Progenitor cell of endocrine pancreas (in vitro differentiated cells): ENCODE data around the gene MAN2B2. TPM values are rescaled to one million over a fixed set of nuclear protein-coding genes. Genes with fewer than 3 reads are reported as not detected.

Experiments
- DNase-seq: peaks from one replicate; pipeline ENCODE4 v3.0.0; 2021; ENCODE audit warnings: low spot score; ENCODE audit not compliant: unreplicated experiment
- H3K27ac Mint-ChIP-seq: 2 replicates; pipeline ENCODE4 v1.8.0; 2021; ENCODE audit warnings: mild to moderate bottlenecking, moderate library complexity, mixed read lengths
- H3K27me3 Mint-ChIP-seq: 2 replicates; pipeline ENCODE4 v1.8.0; 2021; ENCODE audit warnings: mixed read lengths
- H3K36me3 Mint-ChIP-seq: 2 replicates; pipeline ENCODE4 v1.8.0; 2022; ENCODE audit warnings: mixed read lengths; ENCODE audit not compliant: insufficient read depth
- H3K4me1 Mint-ChIP-seq: 2 replicates; pipeline ENCODE4 v1.8.0; 2021; ENCODE audit warnings: low read depth, mixed read lengths
- H3K4me3 Mint-ChIP-seq: 2 replicates; pipeline ENCODE4 v1.8.0; 2021; ENCODE audit warnings: low read depth, mild to moderate bottlenecking, moderate library complexity, mixed read lengths
- H3K9me3 Mint-ChIP-seq: 2 replicates; pipeline ENCODE4 v1.8.0; 2021; ENCODE audit warnings: low read depth, mixed read lengths
- CTCF ChIP-seq: fragments of 200-600 bp; sonication (generic); IDR thresholded peaks from one replicate; pipeline ENCODE4 v1.5.0; 2021; ENCODE audit warnings: antibody characterized with exemption, mild to moderate bottlenecking; ENCODE audit not compliant: unreplicated experiment
- total RNA-seq: library from RNA; stranded (reverse); gene quantifications from 2 replicates; pipeline ENCODE4 v1.2.1, GENCODE V29; 2021

MAN2B2 gene
- total RNA-seq, 1 donor from 2014 or later = 25.4 TPM

GRCh38 chr4:6592804-6593563 lies 18.0 kb downstream of the MAN2B2 start:
- H3K4me3 Mint-ChIP-seq = no peak overlapping the region
- no peaks in the 10 kb centered on the region for H3K9me3 Mint-ChIP-seq
- no peak for TF ChIP-seq CTCF
- H3K27ac Mint-ChIP-seq = no peak overlapping the region
- H3K36me3 Mint-ChIP-seq = peaks cover 3% of the 10 kb centered on the region
- no peaks in the 10 kb centered on the region for H3K4me1 Mint-ChIP-seq
- H3K27me3 Mint-ChIP-seq = no peaks in the 10 kb centered on the region
- no peak for DNase-seq

- Mint-ChIP-seq H3K4me1 (no peaks in the 10 kb centered on the region), H3K27ac (no peak overlapping the region), H3K36me3 (peaks cover 3% of the 10 kb centered on the region), H3K9me3 (no peaks in the 10 kb centered on the region), H3K4me3 (no peak overlapping the region), H3K27me3 (no peaks in the 10 kb centered on the region)
- no peak for TF ChIP-seq CTCF
- no peak for DNase-seq
Measured at GRCh38 chr4:6594341-6594740, 19.4 kb downstream of the MAN2B2 start.

- H3K4me3 Mint-ChIP-seq = no peak overlapping the region
- no peaks in the 10 kb centered on the region for H3K9me3 Mint-ChIP-seq
- H3K27me3 Mint-ChIP-seq = no peaks in the 10 kb centered on the region
- no peak for DNase-seq
- no peak overlapping the region for H3K27ac Mint-ChIP-seq
- H3K36me3 Mint-ChIP-seq = peaks cover 3% of the 10 kb centered on the region
- H3K4me1 Mint-ChIP-seq = no peaks in the 10 kb centered on the region
- no peak for TF ChIP-seq CTCF
Measured at GRCh38 chr4:6594826-6595355, 19.9 kb downstream of the MAN2B2 start.

- DNase-seq = no peak
- Mint-ChIP-seq H3K4me3 (no peak overlapping the region), H3K36me3 (peaks cover 3% of the 10 kb centered on the region), H3K27ac (no peak overlapping the region), H3K4me1 (no peaks in the 10 kb centered on the region), H3K27me3 (no peaks in the 10 kb centered on the region), H3K9me3 (no peaks in the 10 kb centered on the region)
- TF ChIP-seq CTCF = no peak
Measured at GRCh38 chr4:6595897-6596537, 21.0 kb downstream of the MAN2B2 start.

GRCh38 chr4:6596948-6597347 lies 22.0 kb downstream of the MAN2B2 start:
- Mint-ChIP-seq H3K4me3 (no peak overlapping the region), H3K27ac (no peak overlapping the region), H3K9me3 (no peaks in the 10 kb centered on the region), H3K36me3 (peaks cover 6% of the 10 kb centered on the region), H3K4me1 (no peaks in the 10 kb centered on the region), H3K27me3 (no peaks in the 10 kb centered on the region)
- TF ChIP-seq CTCF = no peak
- DNase-seq = no peak
